Psoas muscle (tissue), 8 donors: ENCODE data around the gene ACAA1. TPM values are rescaled to one million over a fixed set of nuclear protein-coding genes. Genes with fewer than 3 reads are reported as not detected.

Experiments
- ATAC-seq, 4 donors: fragments of 200-7000 bp; cut with Tn5 transposase; one replicate each; pipeline ENCODE4 v1.9.1; 2020; ENCODE audit warnings: moderate library complexity in 3 of 4, mild to moderate bottlenecking in 2 of 4
- DNase-seq, 2 donors: peaks; one replicate each; pipeline ENCODE4 v3.0.0-alpha.2; 2020
- H3K27ac ChIP-seq: fragments of 200-600 bp; one replicate; pipeline ENCODE4 v1.8.0; 2022
- H3K27me3 ChIP-seq, 3 donors: fragments of 200-600 bp in 1 of 3; one replicate each; pipeline versions ENCODE4 v1.6.1 to v1.8.0; 2013 to 2022; ENCODE audit warnings: low read length in 2 of 3, mild to moderate bottlenecking in 2 of 3, moderate library complexity in 1 of 3; ENCODE audit not compliant: insufficient read depth in 3 of 3
- H3K36me3 ChIP-seq, 2 donors: fragments of 200-600 bp in 1 of 2; one replicate each; pipeline versions ENCODE4 v1.6.1 to v1.8.0; 2013 to 2022; ENCODE audit warnings: low read depth in 1 of 2, mild to moderate bottlenecking in 1 of 2, moderate library complexity in 1 of 2; ENCODE audit not compliant: insufficient read depth in 1 of 2
- H3K4me1 ChIP-seq: fragments of 200-600 bp; one replicate; pipeline ENCODE4 v1.8.0; 2022
- H3K4me3 ChIP-seq: fragments of 200-600 bp; one replicate; pipeline ENCODE4 v1.8.0; 2022; ENCODE audit warnings: mild to moderate bottlenecking
- H3K9me3 ChIP-seq: fragments of 200-600 bp; one replicate; pipeline ENCODE4 v1.8.0; 2022
- CTCF ChIP-seq: fragments of 200-600 bp; IDR thresholded peaks from one replicate; pipeline ENCODE4 v1.8.0; 2022; ENCODE audit warnings: antibody characterized with exemption
- WGBS, 3 donors: extraction: QIAGEN DNeasy Blood & Tissue Kit; methylation state at CpG; one replicate each; pipeline versions ENCODE4 v1.1.6 to v1.1.7; 2013; 5-methylcytosine and 5-hydroxymethylcytosine counted together
- intact Hi-C, 2 donors: fragments of 100-400 bp; cut with DNase I; formaldehyde crosslinking; loops; one replicate each; pipeline versions ENCODE4 v1.11.0 to v1.14.2; 2022
- polyA plus RNA-seq, 3 donors: library from polyadenylated mRNA; stranded (reverse); fragments of 200-250 nt; gene quantifications; one replicate each; pipeline ENCODE4 v1.2.3, GENCODE V29; 2013
- total RNA-seq, 4 donors: library from RNA; stranded (reverse); fragmentation: NEBNext Ultra II Directional in 2 of 4; extraction: Animal tissue kit (Norgen Biotek cat#: 25700) in 2 of 4; gene quantifications; one replicate each; pipeline versions ENCODE4 v1.2.1 to v1.2.4, GENCODE V29; 2021 to 2023
- donor health status: healthy with polysubstance abuse.
- donor health status: DM: no; HTN: no; CAD: no; lungs with moderate emphysema.
- donor health status: Bipolar disorder and iron deficiency.
- donor health status: healthy.
- donor health status: DM: yes; HTN: yes; CAD: no.
- donor health status: DM: no; HTN: no; CAD: no.
- donor health status: DM: no; HTN: no; CAD: no.
- donor health status: DM: yes; HTN: yes; CAD: no.

The ACAA1 gene
- total and polyA plus RNA-seq, 7 donors = 23.6 to 52.2 (median 34.9) TPM

DNA sequence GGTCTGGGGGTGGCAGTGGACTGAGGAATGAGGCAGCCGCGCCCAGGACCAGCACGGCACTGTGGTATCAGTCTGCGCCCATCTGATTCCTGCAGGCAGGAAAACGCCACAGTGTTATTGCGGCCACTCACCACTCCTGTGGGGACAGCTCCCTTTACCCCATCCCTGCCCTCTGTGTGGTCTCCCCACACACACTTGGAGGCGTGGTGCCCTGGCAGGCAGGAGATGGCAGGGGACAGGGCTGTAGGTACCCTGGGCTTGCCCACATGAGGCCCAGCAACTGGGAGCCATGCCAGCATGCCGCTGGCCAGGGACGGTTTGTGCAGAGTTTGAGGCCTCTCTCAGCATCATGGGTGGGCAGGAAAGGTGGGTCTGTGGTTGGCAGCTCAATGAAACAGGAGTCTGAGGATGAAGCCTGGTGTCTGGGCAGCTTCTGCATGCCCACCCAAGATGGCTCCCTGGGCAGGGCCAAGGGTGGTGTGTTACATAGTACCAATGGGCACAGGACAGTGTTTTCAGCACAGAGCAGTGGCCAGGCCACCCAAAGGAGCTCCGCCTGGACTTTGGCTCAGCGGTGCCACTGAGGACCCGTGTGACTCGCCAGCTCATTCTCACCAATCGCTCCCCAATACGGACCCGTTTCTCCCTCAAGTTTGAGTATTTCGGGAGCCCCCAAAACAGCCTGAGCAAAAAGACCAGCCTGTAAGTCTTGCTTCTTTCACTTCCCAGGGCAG is 27.2 kb downstream of the ACAA1 start:
- DNase-seq (no peak), ATAC-seq (no peak)
- 90 to 95% (median 94%) methylated on average over 17 of the region's 17 CpGs for WGBS, 3 donors
- Histone ChIP-seq H3K36me3 (no peaks in the 10 kb centered on the region), H3K27me3 (no peaks in the 10 kb centered on the region), H3K4me3 (no peak overlapping the region), H3K4me1 (no peaks in the 10 kb centered on the region), H3K9me3 (no peaks in the 10 kb centered on the region), H3K27ac (no peak overlapping the region)
- TF ChIP-seq CTCF = no peak
- intact Hi-C loops = no loop called here

- intact Hi-C loops = no loop called here
Measured at GRCh38 chr3:38108649-38109579, 28.0 kb downstream of the ACAA1 start.

DNA sequence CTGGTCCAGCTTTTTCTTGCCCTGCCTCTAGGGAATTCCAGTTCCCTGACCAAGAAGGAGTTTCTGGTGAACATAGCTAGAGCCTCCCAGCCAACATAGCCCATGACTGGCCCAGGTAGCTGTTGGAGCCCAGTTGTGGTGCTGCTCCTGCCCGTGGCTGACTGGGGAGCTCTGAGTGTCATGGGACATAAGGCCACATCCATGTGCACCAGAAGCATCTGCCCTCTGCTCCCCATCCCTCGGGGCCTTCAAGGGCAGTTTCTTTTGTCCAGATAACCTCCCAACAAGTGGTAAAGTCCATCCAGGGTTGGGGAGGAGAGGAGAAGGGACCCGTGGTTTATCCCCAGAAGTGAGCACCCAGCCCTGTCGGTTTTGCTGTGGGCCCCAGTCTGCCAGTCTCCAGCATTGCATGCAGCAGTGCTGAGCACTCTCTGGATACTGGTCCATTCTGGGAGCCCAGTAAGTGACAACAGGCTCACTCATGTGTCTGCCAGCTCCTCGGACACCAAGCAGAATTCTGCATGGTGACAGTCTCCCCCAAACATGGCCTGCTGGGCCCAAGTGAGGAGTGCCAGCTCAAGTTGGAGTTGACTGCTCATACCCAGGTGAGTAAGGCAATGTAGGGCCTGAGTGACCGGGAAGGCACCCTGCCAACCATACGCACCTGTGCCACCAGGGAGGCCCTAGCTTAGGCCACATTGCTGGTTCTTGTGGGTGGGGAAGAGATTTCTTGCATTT is 28.8 kb downstream of the ACAA1 start:
- TF ChIP-seq CTCF = no peak
- Histone ChIP-seq H3K27ac (no peak overlapping the region), H3K27me3 (no peaks in the 10 kb centered on the region), H3K4me3 (no peak overlapping the region), H3K36me3 (no peaks in the 10 kb centered on the region), H3K9me3 (peaks cover 3% of the 10 kb centered on the region), H3K4me1 (no peaks in the 10 kb centered on the region)
- intact Hi-C loops = no loop called here
- ATAC-seq (no peak), DNase-seq (no peak)
- WGBS, 3 donors = 78 to 93% (median 88%) methylated on average over 7 of the region's 7 CpGs

More at GRCh38 chr3:38108649-38109579, 28.0 kb downstream of the ACAA1 start:
- no peaks in the 10 kb centered on the region for H3K36me3 ChIP-seq
- no peak overlapping the region for H3K27ac ChIP-seq
- no peak for TF ChIP-seq CTCF
- DNase-seq = no peak
- ATAC-seq = no peak
- no peaks in the 10 kb centered on the region for H3K27me3 ChIP-seq
- H3K4me3 ChIP-seq = no peak overlapping the region
- H3K4me1 ChIP-seq = no peaks in the 10 kb centered on the region
- WGBS, 3 donors = 88 to 90% (median 88%) methylated on average over 11 of the region's 11 CpGs
- H3K9me3 ChIP-seq = peaks cover 3% of the 10 kb centered on the region

DNA sequence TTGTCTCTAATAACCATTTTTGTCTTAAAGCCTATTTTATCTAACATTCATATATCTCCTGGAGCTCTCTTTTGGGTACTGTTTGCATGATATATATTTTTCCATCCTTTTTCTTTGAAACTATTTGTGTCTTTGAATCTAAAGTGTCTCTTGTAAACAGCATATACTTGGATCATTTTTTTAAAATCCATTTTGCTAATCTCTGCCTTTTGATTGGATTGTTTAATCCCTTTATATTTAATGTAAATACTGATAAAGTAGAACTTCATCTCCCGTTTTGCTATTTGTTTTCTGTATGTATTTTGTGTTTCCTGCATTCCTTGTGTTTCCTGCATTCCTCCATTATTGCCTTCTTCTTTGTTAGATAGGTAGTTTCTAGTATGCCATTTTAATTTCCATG is 31.4 kb downstream of the ACAA1 start:
- DNase-seq = no peak
- intact Hi-C loops = no loop called here
- no peak for TF ChIP-seq CTCF
- Histone ChIP-seq H3K27me3 (no peaks in the 10 kb centered on the region), H3K9me3 (peaks cover 3% of the 10 kb centered on the region), H3K36me3 (no peaks in the 10 kb centered on the region), H3K4me1 (no peaks in the 10 kb centered on the region), H3K27ac (no peak overlapping the region), H3K4me3 (no peak overlapping the region)
- ATAC-seq = no peak
- 48 to 71% (median 68%) methylated on average over 1 of the region's 1 CpG for WGBS, 3 donors
